WERI-Rb-1 (cell line): Measurements from ENCODE around the gene HUWE1.
"Not testable (repeated sequence)": the region's sequence is repeated elsewhere in the genome, so short reads cannot be mapped to it uniquely, and the experiment has no call there.

Source experiments
- DNase-seq: peaks from one replicate; pipeline ENCODE4 v3.0.0-alpha.2; 2020
- H3K27ac ChIP-seq: fragments of 250-450 bp; sonication (Bioruptor Pico); 2 replicates; pipeline ENCODE4 v1.5.1; 2020; ENCODE audit warnings: mild to moderate bottlenecking, moderate library complexity
- H3K27me3 ChIP-seq: fragments of 250-450 bp; sonication (Bioruptor Pico); 2 replicates; pipeline ENCODE4 v1.5.1; 2021; ENCODE audit warnings: mild to moderate bottlenecking, low read depth, moderate library complexity; ENCODE audit not compliant: insufficient read depth, severe bottlenecking
- H3K36me3 ChIP-seq: fragments of 250-450 bp; sonication (Bioruptor Pico); 2 replicates; pipeline ENCODE4 v1.5.1; 2020; ENCODE audit warnings: mild to moderate bottlenecking, moderate library complexity
- H3K4me3 ChIP-seq: 2 replicates; pipeline ENCODE4 v1.5.1; 2011; ENCODE audit warnings: low read depth, mild to moderate bottlenecking, control low read depth, low read length
- H3K9me3 ChIP-seq: fragments of 250-450 bp; sonication (Bioruptor Pico); 2 replicates; pipeline ENCODE4 v1.5.1; 2021; ENCODE audit warnings: mild to moderate bottlenecking, moderate library complexity; ENCODE audit not compliant: severe bottlenecking
- TF ChIP-seq, protein P1 (sequence below): IDR thresholded peaks from 2 replicates; pipeline ENCODE4 v1.5.1; 2011; ENCODE audit warnings: low read depth, mild to moderate bottlenecking, control low read depth, inconsistent platforms, low read length

The HUWE1 gene

DNA sequence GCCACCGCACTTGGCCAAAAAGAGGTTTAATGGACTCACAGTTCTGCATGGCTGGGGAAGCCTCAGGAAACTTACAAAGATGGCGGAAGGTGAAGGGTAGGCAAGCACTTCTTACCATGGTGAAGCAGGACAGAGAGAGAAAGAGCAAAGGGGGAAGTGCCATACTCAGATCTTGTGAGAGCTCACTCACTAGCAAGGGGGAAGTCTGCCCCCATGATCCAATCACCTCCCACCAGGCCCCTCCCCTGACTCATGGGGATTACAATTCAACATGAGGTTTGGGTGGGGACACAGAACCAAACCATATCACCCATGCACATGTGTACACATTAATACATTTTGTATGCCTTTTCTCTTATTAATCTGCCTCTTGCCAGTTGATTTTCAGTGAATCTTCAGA, 175.2 kb downstream of the HUWE1 start:
- Histone ChIP-seq H3K27ac (no peak overlapping the region), H3K4me3 (no peak overlapping the region)
- TF ChIP-seq, protein P1, sequence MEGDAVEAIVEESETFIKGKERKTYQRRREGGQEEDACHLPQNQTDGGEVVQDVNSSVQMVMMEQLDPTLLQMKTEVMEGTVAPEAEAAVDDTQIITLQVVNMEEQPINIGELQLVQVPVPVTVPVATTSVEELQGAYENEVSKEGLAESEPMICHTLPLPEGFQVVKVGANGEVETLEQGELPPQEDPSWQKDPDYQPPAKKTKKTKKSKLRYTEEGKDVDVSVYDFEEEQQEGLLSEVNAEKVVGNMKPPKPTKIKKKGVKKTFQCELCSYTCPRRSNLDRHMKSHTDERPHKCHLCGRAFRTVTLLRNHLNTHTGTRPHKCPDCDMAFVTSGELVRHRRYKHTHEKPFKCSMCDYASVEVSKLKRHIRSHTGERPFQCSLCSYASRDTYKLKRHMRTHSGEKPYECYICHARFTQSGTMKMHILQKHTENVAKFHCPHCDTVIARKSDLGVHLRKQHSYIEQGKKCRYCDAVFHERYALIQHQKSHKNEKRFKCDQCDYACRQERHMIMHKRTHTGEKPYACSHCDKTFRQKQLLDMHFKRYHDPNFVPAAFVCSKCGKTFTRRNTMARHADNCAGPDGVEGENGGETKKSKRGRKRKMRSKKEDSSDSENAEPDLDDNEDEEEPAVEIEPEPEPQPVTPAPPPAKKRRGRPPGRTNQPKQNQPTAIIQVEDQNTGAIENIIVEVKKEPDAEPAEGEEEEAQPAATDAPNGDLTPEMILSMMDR, result no peak

DNA sequence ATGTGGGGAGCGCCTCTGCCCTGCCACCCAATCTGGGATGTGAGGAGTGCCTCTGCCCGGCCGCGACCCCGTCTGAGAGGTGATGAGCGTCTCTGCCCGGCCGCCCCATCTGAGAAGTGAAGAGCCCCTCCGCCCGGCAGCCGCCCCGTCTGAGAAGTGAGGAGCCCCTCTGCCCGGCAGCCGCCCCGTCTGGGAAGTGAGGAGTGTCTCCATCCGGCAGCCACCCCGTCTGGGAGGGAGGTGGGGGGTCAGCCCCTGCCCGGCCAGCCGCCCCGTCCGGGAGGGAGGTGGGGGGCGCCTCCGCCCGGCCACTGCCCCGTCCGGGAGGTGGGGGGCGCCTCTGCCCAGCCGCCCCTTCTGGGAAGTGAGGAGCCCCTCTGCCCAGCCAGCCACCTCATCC, 182.5 kb downstream of the HUWE1 start:
- H3K27me3 ChIP-seq, H3K9me3 ChIP-seq, DNase-seq, H3K4me3 ChIP-seq, H3K27ac ChIP-seq, H3K36me3 ChIP-seq: not testable (repeated sequence)

More for the DNA sequence above, 175.2 kb downstream of the HUWE1 start:
- Histone ChIP-seq H3K36me3 (no peaks in the 10 kb centered on the region), H3K9me3 (peaks cover 3% of the 10 kb centered on the region), H3K27me3 (peaks cover 8% of the 10 kb centered on the region)
- DNase-seq, result no peak

DNA sequence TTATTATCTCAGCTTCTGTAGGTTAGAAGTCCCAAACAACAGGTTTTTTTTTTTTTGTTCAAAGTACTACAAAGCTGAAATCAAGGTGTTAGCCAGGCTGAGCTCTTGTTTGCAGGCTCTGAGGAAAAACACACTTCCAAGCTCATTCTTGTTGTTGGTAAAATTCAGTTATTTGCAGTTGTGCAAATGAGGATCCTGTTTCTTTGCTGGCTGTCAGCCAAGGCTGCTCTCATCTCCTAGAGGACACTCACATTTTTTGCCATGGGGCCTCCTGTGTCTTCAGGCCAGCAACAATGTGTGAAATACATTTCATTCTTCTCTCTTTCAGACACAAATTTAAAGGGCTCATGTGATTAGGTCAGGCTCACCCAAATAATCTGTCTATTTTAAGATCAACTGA, 192.1 kb downstream of the HUWE1 start:
- Histone ChIP-seq H3K9me3 (no peaks in the 10 kb centered on the region), H3K27me3 (peaks cover 14% of the 10 kb centered on the region), H3K4me3 (no peak overlapping the region), H3K27ac (no peak overlapping the region), H3K36me3 (no peaks in the 10 kb centered on the region)
- TF ChIP-seq, protein P1, result no peak
- DNase-seq, result no peak

DNA sequence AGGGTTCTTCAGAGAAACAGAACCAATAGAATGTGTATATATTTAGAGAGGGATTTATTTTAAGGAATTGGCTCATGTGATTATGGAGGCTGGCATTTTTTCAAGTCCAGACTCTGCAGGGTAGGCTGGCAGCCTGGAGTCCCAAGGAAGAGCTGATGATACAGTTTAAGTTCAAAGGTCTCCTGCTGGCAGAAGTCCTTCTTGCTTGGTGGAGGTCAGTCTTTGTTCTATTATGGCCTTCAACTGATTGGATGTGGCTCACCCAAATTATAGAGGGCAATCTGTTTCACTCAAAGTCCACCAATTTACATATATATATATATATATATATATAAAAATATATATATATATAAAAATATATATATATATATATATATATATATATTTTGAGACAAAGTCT, 200.2 kb downstream of the HUWE1 start:
- Histone ChIP-seq H3K9me3 (no peaks in the 10 kb centered on the region), H3K27ac (no peak overlapping the region), H3K27me3 (peaks cover 14% of the 10 kb centered on the region), H3K36me3 (no peaks in the 10 kb centered on the region), H3K4me3 (no peak overlapping the region)
- TF ChIP-seq, protein P1, result no peak
- DNase-seq, result no peak

DNA sequence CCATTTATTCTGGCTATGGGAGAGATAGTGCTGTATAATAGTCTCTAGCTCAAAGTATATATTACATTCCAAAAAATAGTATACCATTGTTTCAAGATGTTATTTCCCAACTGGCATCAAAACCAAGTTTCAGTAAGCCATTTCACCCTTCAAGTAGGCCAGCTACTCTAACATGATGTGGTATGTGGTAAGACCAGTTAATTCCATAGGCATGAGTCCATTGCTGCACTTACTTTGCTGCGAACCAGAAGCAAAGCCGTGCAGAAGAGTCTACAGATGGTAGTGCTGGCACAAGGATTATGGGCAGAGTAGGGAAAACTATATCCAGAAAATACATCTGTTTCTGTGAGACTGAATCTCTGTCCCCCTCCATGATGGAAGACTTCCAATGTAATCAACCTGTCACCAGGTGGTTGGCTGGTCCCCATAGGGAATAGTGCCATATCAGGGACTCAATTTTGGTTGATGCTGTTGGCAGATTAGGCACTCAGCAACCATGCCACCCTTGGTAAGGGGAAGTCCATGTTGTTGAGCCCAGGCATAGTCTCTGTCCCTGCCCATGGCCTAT, 202.6 kb downstream of the HUWE1 start:
- Histone ChIP-seq H3K27me3 (peaks cover 12% of the 10 kb centered on the region), H3K36me3 (no peaks in the 10 kb centered on the region), H3K4me3 (no peak overlapping the region), H3K27ac (no peak overlapping the region), H3K9me3 (no peaks in the 10 kb centered on the region)
- TF ChIP-seq, protein P1, result no peak
- DNase-seq, result no peak

DNA sequence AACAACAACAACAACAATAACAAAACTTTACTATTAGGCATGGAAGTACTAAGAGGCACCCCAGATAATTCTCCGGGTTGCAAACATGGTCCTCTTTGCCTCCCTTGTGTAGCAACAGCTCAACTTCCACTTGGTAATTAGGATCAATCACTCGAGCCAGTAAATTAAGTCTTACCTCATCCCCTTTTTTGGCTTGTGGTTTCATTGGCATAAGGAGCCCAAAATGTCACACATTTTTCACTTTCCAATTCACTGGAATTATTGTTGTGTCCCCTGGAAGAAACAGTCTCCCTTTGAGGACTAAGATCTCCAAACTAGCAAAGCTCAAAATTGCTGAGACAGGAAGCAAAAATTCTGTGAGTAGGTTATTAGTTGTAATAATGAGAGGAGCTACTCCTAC, 203.1 kb downstream of the HUWE1 start:
- Histone ChIP-seq H3K36me3 (no peaks in the 10 kb centered on the region), H3K4me3 (no peak overlapping the region), H3K27ac (no peak overlapping the region), H3K27me3 (peaks cover 14% of the 10 kb centered on the region), H3K9me3 (no peaks in the 10 kb centered on the region)
- TF ChIP-seq, protein P1, result no peak
- DNase-seq, result no peak
